ENCODE data around the gene ALX4. TPM values are rescaled to one million over a fixed set of nuclear protein-coding genes. Genes with fewer than 3 reads are reported as not detected.

The ALX4 gene
- total and polyA plus RNA-seq, 7 experiments from 2014 or later: 0.04 TPM; not detected in 6

- peaks cover 86 to 95% (median 88%) of the 10 kb centered on the region in 5 donors for H3K27me3 Mint-ChIP-seq
- no peak overlapping the region for H3K4me3 Mint-ChIP-seq
- CTCF ChIA-PET: no interaction called here
- no peak for ATAC-seq
- peaks cover 0 to 7% (median 5%) of the 10 kb centered on the region in 7 donors for H3K4me1 Mint-ChIP-seq
- H3K27ac Mint-ChIP-seq: no peak overlapping the region
- H3K36me3 ChIP-seq (ENCODE audit: control insufficient read depth in 2 of 3, insufficient read depth in 3 of 3, low read length in 3 of 3): no peaks in the 10 kb centered on the region
- H3K36me3 Mint-ChIP-seq: no peaks in the 10 kb centered on the region
- POLR2A ChIA-PET: no interaction called here
- H3K9me3 ChIP-seq (ENCODE audit: control insufficient read depth in 2 of 3, low read length in 3 of 3): no peaks in the 10 kb centered on the region
- no peaks in the 10 kb centered on the region for H3K4me1 ChIP-seq (ENCODE audit: control insufficient read depth in 2 of 2, insufficient read depth in 2 of 2, low read length in 2 of 2)
- H3K27ac ChIP-seq (ENCODE audit: low read depth, low read length): no peak overlapping the region
- DNase-seq: no peak
- H3K9me3 Mint-ChIP-seq: peaks cover 0 to 4% (median 0%) of the 10 kb centered on the region in 11 donors
- peaks cover 0 to 9% of the 10 kb centered on the region in 2 donors for H3K27me3 ChIP-seq (ENCODE audit: control insufficient read depth in 2 of 2, insufficient read depth in 2 of 2, low read length in 2 of 2)
- intact Hi-C loops (cut with micrococcal nuclease): no loop called here
- no peak overlapping the region for H3K4me3 ChIP-seq (ENCODE audit: low read length)
Measured at GRCh38 chr11:44324749-44325525, 15.0 kb upstream of the ALX4 start.

- CTCF ChIA-PET: no interaction called here
Measured at GRCh38 chr11:44324222-44324621, 14.3 kb upstream of the ALX4 start.

GRCh38 chr11:44322243-44322642 is 12.3 kb upstream of the ALX4 start:
- H3K36me3 Mint-ChIP-seq: no peaks in the 10 kb centered on the region
- H3K27ac Mint-ChIP-seq: no peak overlapping the region
- POLR2A ChIA-PET: no interaction called here
- H3K4me1 Mint-ChIP-seq: peaks cover 0 to 10% (median 7%) of the 10 kb centered on the region in 7 donors
- intact Hi-C loops (cut with micrococcal nuclease): loop anchor here in 1 of 2 donors (2.0 kb wide), 1 partner anchor 17 kb away; no protein-coding TSS in a partner anchor
- no peak overlapping the region for H3K4me3 ChIP-seq (ENCODE audit: low read length)
- H3K4me1 ChIP-seq (ENCODE audit: control insufficient read depth in 2 of 2, insufficient read depth in 2 of 2, low read length in 2 of 2): no peaks in the 10 kb centered on the region
- H3K9me3 Mint-ChIP-seq: peaks cover 0 to 4% (median 0%) of the 10 kb centered on the region in 11 donors
- H3K9me3 ChIP-seq (ENCODE audit: control insufficient read depth in 2 of 3, low read length in 3 of 3): no peaks in the 10 kb centered on the region
- H3K27me3 Mint-ChIP-seq: peaks cover 87 to 96% (median 90%) of the 10 kb centered on the region in 5 donors
- ATAC-seq (no peak), DNase-seq (no peak)
- H3K27me3 ChIP-seq (ENCODE audit: control insufficient read depth in 2 of 2, insufficient read depth in 2 of 2, low read length in 2 of 2): peaks cover under 1 to 12% of the 10 kb centered on the region in 2 donors
- no peak overlapping the region for H3K27ac ChIP-seq (ENCODE audit: low read depth, low read length)
- CTCF ChIA-PET: no interaction called here
- H3K4me3 Mint-ChIP-seq: no peak overlapping the region
- H3K36me3 ChIP-seq (ENCODE audit: control insufficient read depth in 2 of 3, insufficient read depth in 3 of 3, low read length in 3 of 3): no peaks in the 10 kb centered on the region

More at GRCh38 chr11:44324222-44324621, 14.3 kb upstream of the ALX4 start:
- intact Hi-C loops (cut with micrococcal nuclease): no loop called here
- POLR2A ChIA-PET: no interaction called here
- no peak for DNase-seq
- H3K4me1 ChIP-seq (ENCODE audit: control insufficient read depth in 2 of 2, insufficient read depth in 2 of 2, low read length in 2 of 2): no peaks in the 10 kb centered on the region
- ATAC-seq: no peak
- H3K36me3 ChIP-seq (ENCODE audit: control insufficient read depth in 2 of 3, insufficient read depth in 3 of 3, low read length in 3 of 3): no peaks in the 10 kb centered on the region
- Mint-ChIP-seq H3K36me3 (no peaks in the 10 kb centered on the region), H3K4me1 (peaks cover 0 to 7% (median 5%) of the 10 kb centered on the region in 7 donors), H3K27me3 (peaks cover 88 to 95% (median 89%) of the 10 kb centered on the region in 5 donors), H3K4me3 (no peak overlapping the region), H3K9me3 (peaks cover 0 to 4% (median 0%) of the 10 kb centered on the region in 11 donors), H3K27ac (no peak overlapping the region)
- H3K9me3 ChIP-seq (ENCODE audit: control insufficient read depth in 2 of 3, low read length in 3 of 3): no peaks in the 10 kb centered on the region
- H3K27me3 ChIP-seq (ENCODE audit: control insufficient read depth in 2 of 2, insufficient read depth in 2 of 2, low read length in 2 of 2): peaks cover 0 to 9% of the 10 kb centered on the region in 2 donors
- no peak overlapping the region for H3K27ac ChIP-seq (ENCODE audit: low read depth, low read length)
- H3K4me3 ChIP-seq (ENCODE audit: low read length): no peak overlapping the region

GRCh38 chr11:44321059-44321458 is 11.1 kb upstream of the ALX4 start:
- H3K27me3 Mint-ChIP-seq: peaks cover 84 to 95% (median 89%) of the 10 kb centered on the region in 5 donors
- ATAC-seq: no peak
- ChIA-PET POLR2A (no interaction called here), CTCF (no interaction called here)
- H3K4me3 Mint-ChIP-seq: no peak overlapping the region
- Histone ChIP-seq H3K4me3 (ENCODE audit: low read length) (no peak overlapping the region), H3K27me3 (ENCODE audit: control insufficient read depth in 2 of 2, insufficient read depth in 2 of 2, low read length in 2 of 2) (peaks cover 3 to 19% of the 10 kb centered on the region in 2 donors), H3K27ac (ENCODE audit: low read depth, low read length) (no peak overlapping the region), H3K9me3 (ENCODE audit: control insufficient read depth in 2 of 3, low read length in 3 of 3) (no peaks in the 10 kb centered on the region), H3K4me1 (ENCODE audit: control insufficient read depth in 2 of 2, insufficient read depth in 2 of 2, low read length in 2 of 2) (no peaks in the 10 kb centered on the region), H3K36me3 (ENCODE audit: control insufficient read depth in 2 of 3, insufficient read depth in 3 of 3, low read length in 3 of 3) (no peaks in the 10 kb centered on the region)
- H3K4me1 Mint-ChIP-seq: peaks cover 6 to 15% (median 14%) of the 10 kb centered on the region in 7 donors
- no peak for DNase-seq
- H3K9me3 Mint-ChIP-seq: peaks cover 0 to 2% (median 0%) of the 10 kb centered on the region in 11 donors
- intact Hi-C loops (cut with micrococcal nuclease): no loop called here
- H3K27ac Mint-ChIP-seq: no peak overlapping the region
- H3K36me3 Mint-ChIP-seq: no peaks in the 10 kb centered on the region

- no peaks in the 10 kb centered on the region for H3K36me3 ChIP-seq (ENCODE audit: control insufficient read depth in 2 of 3, insufficient read depth in 3 of 3, low read length in 3 of 3)
- H3K4me3 ChIP-seq (ENCODE audit: low read length): no peak overlapping the region
- H3K9me3 Mint-ChIP-seq: peaks cover 0 to 2% (median 0%) of the 10 kb centered on the region in 11 donors
- H3K27ac ChIP-seq (ENCODE audit: low read depth, low read length): no peak overlapping the region
- DNase-seq (no peak), ATAC-seq (no peak)
- intact Hi-C loops (cut with micrococcal nuclease): no loop called here
- H3K9me3 ChIP-seq (ENCODE audit: control insufficient read depth in 2 of 3, low read length in 3 of 3): no peaks in the 10 kb centered on the region
- H3K4me3 Mint-ChIP-seq: peak overlapping the region in 1 of 10 donors; percentile 19
- no peak overlapping the region for H3K27ac Mint-ChIP-seq
- H3K27me3 Mint-ChIP-seq: peaks cover 82 to 94% (median 87%) of the 10 kb centered on the region in 5 donors
- no peaks in the 10 kb centered on the region for H3K4me1 ChIP-seq (ENCODE audit: control insufficient read depth in 2 of 2, insufficient read depth in 2 of 2, low read length in 2 of 2)
- peaks cover 3 to 19% of the 10 kb centered on the region in 2 donors for H3K27me3 ChIP-seq (ENCODE audit: control insufficient read depth in 2 of 2, insufficient read depth in 2 of 2, low read length in 2 of 2)
- POLR2A ChIA-PET: no interaction called here
- peaks cover 0 to under 1% (median 0%) of the 10 kb centered on the region in 5 donors for H3K36me3 Mint-ChIP-seq
- CTCF ChIA-PET: no interaction called here
- H3K4me1 Mint-ChIP-seq: peaks cover 7 to 20% (median 17%) of the 10 kb centered on the region in 7 donors
Measured at GRCh38 chr11:44320289-44320973, 10.5 kb upstream of the ALX4 start.

- H3K27me3 ChIP-seq (ENCODE audit: control insufficient read depth in 2 of 2, insufficient read depth in 2 of 2, low read length in 2 of 2): peaks cover 3 to 20% of the 10 kb centered on the region in 2 donors
- Mint-ChIP-seq H3K9me3 (peaks cover 0 to 2% (median 0%) of the 10 kb centered on the region in 11 donors), H3K4me1 (peaks cover 7 to 22% (median 20%) of the 10 kb centered on the region in 7 donors), H3K27me3 (peaks cover 83 to 95% (median 89%) of the 10 kb centered on the region in 5 donors), H3K36me3 (peaks cover 0 to 3% (median 0%) of the 10 kb centered on the region in 5 donors), H3K27ac (no peak overlapping the region), H3K4me3 (no peak overlapping the region)
- DNase-seq: no peak
- no peak for ATAC-seq
- POLR2A ChIA-PET: no interaction called here
- H3K36me3 ChIP-seq (ENCODE audit: control insufficient read depth in 2 of 3, insufficient read depth in 3 of 3, low read length in 3 of 3): no peaks in the 10 kb centered on the region
- CTCF ChIA-PET: no interaction called here
- no peak overlapping the region for H3K27ac ChIP-seq (ENCODE audit: low read depth, low read length)
- H3K4me3 ChIP-seq (ENCODE audit: low read length): no peak overlapping the region
- intact Hi-C loops (cut with micrococcal nuclease): no loop called here
- H3K9me3 ChIP-seq (ENCODE audit: control insufficient read depth in 2 of 3, low read length in 3 of 3): no peaks in the 10 kb centered on the region
- no peaks in the 10 kb centered on the region for H3K4me1 ChIP-seq (ENCODE audit: control insufficient read depth in 2 of 2, insufficient read depth in 2 of 2, low read length in 2 of 2)
Measured at GRCh38 chr11:44319552-44320288, 9.8 kb upstream of the ALX4 start.
